Hepatocyte (in vitro differentiated cells): ENCODE results near the gene SH3BP2. TPM values are rescaled to one million over a fixed set of nuclear protein-coding genes. Genes with fewer than 3 reads are reported as not detected.

Experiments
- DNase-seq: peaks from one replicate; pipeline ENCODE4 v3.0.0-alpha.2; 2016; ENCODE audit warnings: low spot score
- H2AFZ ChIP-seq: fragments of 200-600 bp; sonication (generic); 2 replicates; pipeline ENCODE4 v1.6.0; 2016; ENCODE audit warnings: antibody characterized with exemption, mild to moderate bottlenecking
- H3K27ac ChIP-seq: fragments of 200-600 bp; sonication (generic); 2 replicates; pipeline ENCODE4 v1.5.1; 2016; ENCODE audit warnings: mild to moderate bottlenecking
- H3K27me3 ChIP-seq: fragments of 200-600 bp; sonication (generic); 2 replicates; pipeline ENCODE4 v1.6.1; 2016
- H3K36me3 ChIP-seq: fragments of 200-600 bp; sonication (generic); replicated peaks from 2 replicates; pipeline ENCODE4 v1.5.1; 2016; ENCODE audit warnings: low read depth; ENCODE audit not compliant: insufficient read depth
- H3K4me1 ChIP-seq: fragments of 200-600 bp; sonication (generic); 2 replicates; pipeline ENCODE4 v1.5.1; 2016; ENCODE audit warnings: mild to moderate bottlenecking, moderate library complexity; ENCODE audit not compliant: insufficient read depth
- H3K4me2 ChIP-seq: fragments of 200-600 bp; sonication (generic); 2 replicates; pipeline ENCODE4 v1.6.0; 2016
- H3K4me3 ChIP-seq: fragments of 200-600 bp; sonication (generic); 2 replicates; pipeline ENCODE4 v1.5.1; 2016; ENCODE audit warnings: mild to moderate bottlenecking
- H3K79me2 ChIP-seq: fragments of 200-600 bp; sonication (generic); 2 replicates; pipeline ENCODE4 v1.6.0; 2017; ENCODE audit warnings: mild to moderate bottlenecking
- H3K9me2 ChIP-seq: fragments of 200-600 bp; sonication (generic); replicated peaks from 2 replicates; pipeline ENCODE4 v1.6.0; 2017; ENCODE audit warnings: mild to moderate bottlenecking; ENCODE audit not compliant: insufficient read depth
- H3K9me3 ChIP-seq: fragments of 200-600 bp; sonication (generic); 2 replicates; pipeline ENCODE4 v1.5.1; 2016; ENCODE audit warnings: low read depth, mild to moderate bottlenecking
- H4K20me1 ChIP-seq: fragments of 200-600 bp; sonication (generic); 2 replicates; pipeline ENCODE4 v1.6.0; 2016; ENCODE audit warnings: mild to moderate bottlenecking; ENCODE audit not compliant: insufficient read depth, poor library complexity, severe bottlenecking
- CTCF ChIP-seq: fragments of 200-600 bp; sonication (generic); IDR thresholded peaks from 2 replicates; pipeline ENCODE4 v1.5.1; 2016; ENCODE audit warnings: antibody characterized with exemption, mild to moderate bottlenecking; ENCODE audit not compliant: poor library complexity
- EZH2 ChIP-seq: fragments of 200-600 bp; sonication (generic); IDR thresholded peaks from 2 replicates; pipeline ENCODE4 v1.6.1; 2016; ENCODE audit warnings: antibody characterized with exemption, mild to moderate bottlenecking, borderline replicate concordance
- EZH2phosphoT487 ChIP-seq: fragments of 200-600 bp; sonication (generic); IDR thresholded peaks from one replicate; pipeline ENCODE4 v1.6.1; 2018; ENCODE audit warnings: antibody characterized with exemption, mild to moderate bottlenecking, low read depth, moderate library complexity; ENCODE audit not compliant: unreplicated experiment, severe bottlenecking
- WGBS: methylation state at CpG from one replicate; pipeline ENCODE4 v1.1.6; 2016; ENCODE audit warnings: low lambda C conversion rate; ENCODE audit errors: missing lambda C conversion rate; 5-methylcytosine and 5-hydroxymethylcytosine counted together
- polyA plus RNA-seq: library from polyadenylated mRNA; unstranded; fragments of >200 nt; fragmentation: Nextera tagmentation; extraction: Ambion mirVana; gene quantifications from 2 replicates; pipeline ENCODE4 v1.2.1, GENCODE V29; 2016
- total RNA-seq: library from RNA; depleted of rRNA; stranded (reverse); fragments of >200 nt; gene quantifications from 2 replicates; pipeline ENCODE4 v1.2.3, GENCODE V29; 2014

The SH3BP2 gene
- total and polyA plus RNA-seq, 2 experiments from 2014 or later = 24.3 to 25.7 TPM

DNA sequence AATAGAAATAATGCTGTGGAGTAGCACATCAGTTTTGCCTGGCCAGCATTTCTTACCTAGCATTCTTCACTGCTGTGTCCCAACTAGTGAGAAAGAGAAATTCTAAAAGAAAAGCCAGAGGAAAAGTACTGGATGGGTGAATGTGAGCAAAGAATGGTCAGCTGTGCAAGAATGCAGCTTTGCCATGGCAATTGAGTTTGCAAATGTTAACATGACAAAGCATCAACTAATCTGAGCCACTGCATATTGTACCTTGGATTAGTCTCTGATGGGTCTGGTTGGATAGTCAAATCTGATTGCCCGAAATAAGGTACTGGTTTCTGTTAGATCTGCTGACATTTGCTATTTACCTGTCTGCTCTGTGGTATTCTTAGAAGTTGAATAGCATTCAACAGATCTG is 89.5 kb downstream of the SH3BP2 start:
- Histone ChIP-seq H3K36me3 (no peaks in the 10 kb centered on the region), H3K9me3 (no peaks in the 10 kb centered on the region), H3K9me2 (no peaks in the 10 kb centered on the region), H3K4me2 (no peak overlapping the region), H3K79me2 (peaks cover 61% of the 10 kb centered on the region), H3K27ac (no peak overlapping the region), H3K4me3 (no peak overlapping the region), H2AFZ (no peak overlapping the region), H4K20me1 (peaks cover 25% of the 10 kb centered on the region), H3K27me3 (no peaks in the 10 kb centered on the region), H3K4me1 (no peaks in the 10 kb centered on the region)
- DNase-seq = no peak
- 96% methylated on average over 1 of the region's 1 CpG for WGBS
- TF ChIP-seq EZH2 (no peak), CTCF (no peak), EZH2phosphoT487 (no peak)

DNA sequence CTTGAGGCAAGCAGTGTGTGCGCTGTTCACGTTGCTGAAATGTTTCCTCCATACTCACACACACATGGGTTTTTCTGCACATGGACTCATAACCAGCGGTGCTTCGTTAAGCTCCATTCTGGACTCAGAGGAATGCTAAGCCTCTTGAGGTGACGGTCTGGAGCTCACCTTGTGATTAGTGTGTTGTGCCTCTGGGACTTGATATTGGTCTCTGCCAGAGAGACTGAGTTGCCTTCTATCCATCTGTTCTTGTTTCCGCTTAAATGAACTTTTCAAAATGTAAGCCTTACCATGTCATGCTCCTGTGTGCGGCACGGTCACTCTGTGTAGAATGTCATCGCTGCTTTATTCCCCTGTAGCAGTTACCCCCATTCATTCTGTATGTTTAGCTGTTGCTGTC is 93.3 kb downstream of the SH3BP2 start:
- WGBS = 92% methylated on average over 9 of the region's 9 CpGs
- Histone ChIP-seq H3K27ac (no peak overlapping the region), H3K4me2 (no peak overlapping the region), H3K36me3 (no peaks in the 10 kb centered on the region), H3K4me1 (no peaks in the 10 kb centered on the region), H3K27me3 (no peaks in the 10 kb centered on the region), H3K9me3 (no peaks in the 10 kb centered on the region), H3K4me3 (no peak overlapping the region), H3K79me2 (peaks cover 59% of the 10 kb centered on the region), H4K20me1 (no peaks in the 10 kb centered on the region), H3K9me2 (no peaks in the 10 kb centered on the region), H2AFZ (no peak overlapping the region)
- TF ChIP-seq CTCF = no peak
- DNase-seq = no peak

- no peak for DNase-seq
- WGBS = 46% methylated on average over 6 of the region's 6 CpGs
- Histone ChIP-seq H3K79me2 (peaks cover 58% of the 10 kb centered on the region), H3K27me3 (no peaks in the 10 kb centered on the region), H3K4me2 (no peak overlapping the region), H2AFZ (no peak overlapping the region), H3K4me3 (no peak overlapping the region), H3K36me3 (no peaks in the 10 kb centered on the region), H3K9me3 (no peaks in the 10 kb centered on the region), H3K9me2 (no peaks in the 10 kb centered on the region), H3K27ac (no peak overlapping the region), H4K20me1 (peaks cover under 1% of the 10 kb centered on the region), H3K4me1 (no peaks in the 10 kb centered on the region)
- TF ChIP-seq CTCF = no peak
- no peak for TF ChIP-seq EZH2
- no peak for TF ChIP-seq EZH2phosphoT487
These were observed 93.7 kb downstream of the SH3BP2 start for GRCh38 chr4:2886622-2887021.

- Histone ChIP-seq H3K27ac (no peak overlapping the region), H3K9me2 (no peaks in the 10 kb centered on the region), H4K20me1 (peaks cover 3% of the 10 kb centered on the region), H3K9me3 (no peaks in the 10 kb centered on the region), H3K36me3 (no peaks in the 10 kb centered on the region), H3K27me3 (no peaks in the 10 kb centered on the region), H2AFZ (no peak overlapping the region), H3K4me2 (no peak overlapping the region), H3K4me1 (no peaks in the 10 kb centered on the region), H3K4me3 (no peak overlapping the region), H3K79me2 (peaks cover 58% of the 10 kb centered on the region)
- TF ChIP-seq EZH2phosphoT487 (no peak), EZH2 (no peak), CTCF (no peak)
- no peak for DNase-seq
- 68% methylated on average over 3 of the region's 3 CpGs for WGBS
These were observed 94.5 kb downstream of the SH3BP2 start for GRCh38 chr4:2887343-2887742.
